HepG2 (cell line): ENCODE results near the gene KIF19. TPM values are rescaled to one million over a fixed set of nuclear protein-coding genes. Genes with fewer than 3 reads are reported as not detected.
A peak's percentile ranks its signal among the peaks of the same experiment; 100 is the strongest.

Experiments
- ATAC-seq: fragments of 200-7000 bp; cut with Tn5 transposase; 3 replicates; pipeline ENCODE4 v1.9.1; 2020; ENCODE audit warnings: mild to moderate bottlenecking, moderate library complexity
- BruUV-seq: library from RNA; stranded (reverse); fragments of 400-500 nt; replicated peaks from 2 replicates; lab custom pipeline; 2021; lab: Mats Ljungman, UMichigan
- CTCF ChIA-PET: fragments of 300-600 bp; formaldehyde crosslinking; extraction: SDS; loops from one replicate; lab custom pipeline; 2021; ENCODE audit warnings: low total read pairs, inconsistent platforms, low intra/inter-chr PET ratio; lab: Yijun Ruan, JAX
- POLR2A ChIA-PET: fragments of 350-600 bp; sonication (Branson Sonifier 250); formaldehyde crosslinking; loops from one replicate; lab custom pipeline; 2020; ENCODE audit warnings: antibody characterized with exemption, inconsistent platforms; lab: Yijun Ruan, JAX
- DNase-seq: peaks from one replicate; pipeline ENCODE4 v3.0.0-alpha.2; 2015; ENCODE audit warnings: low spot score
- FAIRE-seq: peaks from 3 replicates; lab custom pipeline; 2011; peaks lifted over from hg19 to GRCh38; lab: Jason Lieb, UNC
- H2AFZ ChIP-seq: one replicate; pipeline ENCODE4 v1.6.1; 2011; ENCODE audit warnings: low read length, inconsistent platforms
- H3K27ac ChIP-seq: fragments of 300-600 bp; 3 replicates; pipeline ENCODE4 v1.8.0; 2011; ENCODE audit warnings: mixed run types, mild to moderate bottlenecking, mixed read lengths, low read length, inconsistent platforms; ENCODE audit not compliant: insufficient read depth; ENCODE audit errors: extremely low read length
- H3K27me3 ChIP-seq, 2 experiments: fragments of 200-600 bp in 1 of 2; 2 replicates in 1 of 2; 3 replicates in 1 of 2; pipeline versions ENCODE4 v1.6.0 to v1.8.0; 2011; ENCODE audit warnings: low read length in 2 of 2, mild to moderate bottlenecking in 2 of 2, moderate library complexity in 2 of 2, inconsistent platforms in 1 of 2; ENCODE audit not compliant: insufficient read depth in 2 of 2, control insufficient read depth in 1 of 2
- H3K36me3 ChIP-seq, 2 experiments: fragments of 200-600 bp in 1 of 2; replicated peaks in 1 of 2; 2 replicates in 1 of 2; 3 replicates in 1 of 2; pipeline versions ENCODE4 v1.5.1 to v1.8.0; 2011; ENCODE audit warnings: low read length in 2 of 2, inconsistent platforms in 1 of 2; ENCODE audit not compliant: insufficient read depth in 2 of 2, control insufficient read depth in 1 of 2
- H3K4me1 ChIP-seq: 2 replicates; pipeline ENCODE4 v1.5.1; 2012; ENCODE audit warnings: low read length, inconsistent platforms; ENCODE audit not compliant: insufficient read depth
- H3K4me2 ChIP-seq: 2 replicates; pipeline ENCODE4 v1.6.0; 2011; ENCODE audit warnings: low read depth, low read length, inconsistent platforms
- H3K4me3 ChIP-seq, 3 experiments: fragments of 200-600 bp in 1 of 3; sonication (generic), shearing (Covaris generic) in 1 of 3; replicated peaks in 1 of 3; 2 replicates each; pipeline ENCODE4 v1.5.1; 2011 to 2016; ENCODE audit warnings: low read length in 3 of 3, inconsistent platforms in 2 of 3, low read depth in 2 of 3, mild to moderate bottlenecking in 2 of 3, control low read depth in 1 of 3, mixed read lengths in 1 of 3; ENCODE audit not compliant: insufficient read depth in 1 of 3
- H3K79me2 ChIP-seq: one replicate; pipeline ENCODE4 v1.6.1; 2011; ENCODE audit warnings: low read length, inconsistent platforms; ENCODE audit not compliant: insufficient read depth
- H3K9ac ChIP-seq: 2 replicates; pipeline ENCODE4 v1.6.0; 2011; ENCODE audit warnings: mild to moderate bottlenecking, low read depth, low read length, inconsistent platforms; ENCODE audit not compliant: insufficient read depth
- H3K9me3 ChIP-seq: 2 replicates; pipeline ENCODE4 v1.5.1; 2012; ENCODE audit warnings: mild to moderate bottlenecking, low read length
- H4K20me1 ChIP-seq: 2 replicates; pipeline ENCODE4 v1.6.0; 2011; ENCODE audit warnings: inconsistent platforms, mild to moderate bottlenecking, low read length, moderate library complexity; ENCODE audit not compliant: insufficient read depth
- CEBPG ChIP-seq: IDR thresholded peaks from 2 replicates; pipeline ENCODE4 v1.6.1; 2016
- DNMT1 ChIP-seq: sonication (generic); formaldehyde crosslinking; IDR thresholded peaks from 2 replicates; pipeline ENCODE4 v1.5.1; 2020; ENCODE audit warnings: mild to moderate bottlenecking, missing genetic modification reagents
- HHEX ChIP-seq: IDR thresholded peaks from 2 replicates; pipeline ENCODE4 v1.6.1; 2016; ENCODE audit warnings: control low read depth
- MEIS2 ChIP-seq: sonication (generic); formaldehyde crosslinking; IDR thresholded peaks from 2 replicates; pipeline ENCODE4 v1.9.0; 2021; ENCODE audit warnings: mild to moderate bottlenecking, missing genetic modification reagents
- NFE2L2 ChIP-seq: fragments of 150-350 bp; IDR thresholded peaks from 2 replicates; pipeline ENCODE4 v1.6.1; 2014; ENCODE audit warnings: low read length
- PHB2 ChIP-seq: fragments of 450-650 bp; IDR thresholded peaks from 2 replicates; pipeline ENCODE4 v1.6.1; 2018; ENCODE audit not compliant: partially characterized antibody
- RFX1 ChIP-seq: fragments of 450-650 bp; IDR thresholded peaks from 2 replicates; pipeline ENCODE4 v1.6.1; 2017
- SSRP1 ChIP-seq: IDR thresholded peaks from 2 replicates; pipeline ENCODE4 v1.6.1; 2016; ENCODE audit warnings: control low read depth
- TGIF2 ChIP-seq: IDR thresholded peaks from 2 replicates; pipeline ENCODE4 v1.6.1; 2016; ENCODE audit warnings: control low read depth, missing compliant biosample characterization
- ZNF232 ChIP-seq: sonication (generic); formaldehyde crosslinking; IDR thresholded peaks from 2 replicates; pipeline ENCODE4 v1.4.0; 2020; ENCODE audit warnings: missing genetic modification reagents, borderline replicate concordance
- ZNF274 ChIP-seq: sonication (generic); formaldehyde crosslinking; IDR thresholded peaks from 2 replicates; pipeline ENCODE4 v1.5.1; 2020; ENCODE audit warnings: mild to moderate bottlenecking, missing genetic modification reagents
- ZNF354B ChIP-seq: sonication (generic); formaldehyde crosslinking; IDR thresholded peaks from 2 replicates; pipeline ENCODE4 v1.8.0; 2022; ENCODE audit warnings: mild to moderate bottlenecking, missing genetic modification reagents
- ZNF549 ChIP-seq: sonication (generic); formaldehyde crosslinking; IDR thresholded peaks from 2 replicates; pipeline ENCODE4 v1.5.0; 2020; ENCODE audit warnings: missing genetic modification reagents
- WGBS: methylation state at CpG from one replicate; pipeline ENCODE4 v1.1.6; 2017; ENCODE audit warnings: low lambda C conversion rate; 5-methylcytosine and 5-hydroxymethylcytosine counted together
- in situ Hi-C: cut with HindIII; loops from 2 replicates; pipeline ENCODE4 v1.10.0; 2017; ENCODE audit warnings: low pct_unique_long_range_greater_than_20kb; ENCODE audit not compliant: extremely low pct_ligation_motif_present
- intact Hi-C: fragments of 100-400 bp; cut with micrococcal nuclease; formaldehyde crosslinking; loops from one replicate; pipeline ENCODE4 v1.10.0; 2022; ENCODE audit not compliant: unreplicated experiment
- polyA plus RNA-seq, 8 experiments: library from polyadenylated mRNA; depleted of rRNA in 3 of 8; stranded (reverse) in 7 of 8; unstranded in 1 of 8; fragments of >200 nt; fragmentation: Illumina TruSeq in 4 of 8; extraction: Trizol in 4 of 8; gene quantifications; 2 replicates each; pipeline versions ENCODE4 v1.2.1 to v1.2.3, GENCODE V29; 2011 to 2016; ENCODE audit warnings: low read depth in 4 of 8, missing spikeins in 1 of 8, mixed read lengths in 1 of 8; ENCODE audit not compliant: insufficient read depth in 1 of 8
- total RNA-seq, 5 experiments: library from RNA; depleted of rRNA; stranded (reverse); fragments of >200 nt; fragmentation: Illumina TruSeq; extraction: Trizol; gene quantifications; 2 replicates each; pipeline ENCODE4 v1.2.3, GENCODE V29; 2016; ENCODE audit warnings: low read depth in 1 of 5
- TF ChIP-seq, protein P1 (sequence below): sonication (generic); formaldehyde crosslinking; IDR thresholded peaks from 2 replicates; pipeline ENCODE4 v1.4.0; 2020; ENCODE audit warnings: missing genetic modification reagents
- TF ChIP-seq, protein P2 (sequence below): sonication (generic); formaldehyde crosslinking; IDR thresholded peaks from 2 replicates; pipeline ENCODE4 v1.5.0; 2020; ENCODE audit warnings: mild to moderate bottlenecking, missing genetic modification reagents, moderate library complexity
- TF ChIP-seq, protein P3 (sequence below): sonication (generic); formaldehyde crosslinking; IDR thresholded peaks from 2 replicates; pipeline ENCODE4 v1.4.0; 2020; ENCODE audit warnings: missing genetic modification reagents

KIF19 gene
- total and polyA plus RNA-seq, 2 of the 13 experiments (the other 11 are each of a cell fraction or from before 2014, with no cell fraction given) = not detected

DNA sequence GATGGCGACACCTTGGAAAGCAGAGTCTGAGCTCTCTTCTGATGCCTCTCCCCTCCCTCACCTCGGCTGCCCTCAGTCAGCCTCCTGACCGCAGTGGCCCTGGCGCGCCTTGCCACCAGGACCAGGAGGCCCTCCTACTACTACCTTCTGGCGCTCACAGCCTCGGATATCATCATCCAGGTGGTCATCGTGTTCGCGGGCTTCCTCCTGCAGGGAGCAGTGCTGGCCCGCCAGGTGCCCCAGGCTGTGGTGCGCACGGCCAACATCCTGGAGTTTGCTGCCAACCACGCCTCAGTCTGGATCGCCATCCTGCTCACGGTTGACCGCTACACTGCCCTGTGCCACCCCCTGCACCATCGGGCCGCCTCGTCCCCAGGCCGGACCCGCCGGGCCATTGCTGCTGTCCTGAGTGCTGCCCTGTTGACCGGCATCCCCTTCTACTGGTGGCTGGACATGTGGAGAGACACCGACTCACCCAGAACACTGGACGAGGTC is 45.7 kb downstream of the KIF19 start:
- ATAC-seq (no peak), DNase-seq (no peak), FAIRE-seq (no peak)
- Histone ChIP-seq H3K79me2 (no peaks in the 10 kb centered on the region), H3K36me3 (no peaks in the 10 kb centered on the region), H3K4me2 (no peak overlapping the region), H3K4me1 (peaks cover 21% of the 10 kb centered on the region), H3K27ac (no peak overlapping the region), H3K4me3 (no peak overlapping the region), H3K9me3 (no peaks in the 10 kb centered on the region), H2AFZ (no peak overlapping the region), H4K20me1 (no peaks in the 10 kb centered on the region), H3K9ac (no peak overlapping the region), H3K27me3 (peaks cover 1 to 28% of the 10 kb centered on the region in 2 experiments; a peak in 4 of 5 replicates)
- no peak for TF ChIP-seq MEIS2
- no peak for TF ChIP-seq CEBPG (CRISPR knock-in tag)
- peak; percentile 52; the same call in 1 of the 2 replicates for TF ChIP-seq DNMT1 (CRISPR knock-in tag)
- TF ChIP-seq, protein P1, sequence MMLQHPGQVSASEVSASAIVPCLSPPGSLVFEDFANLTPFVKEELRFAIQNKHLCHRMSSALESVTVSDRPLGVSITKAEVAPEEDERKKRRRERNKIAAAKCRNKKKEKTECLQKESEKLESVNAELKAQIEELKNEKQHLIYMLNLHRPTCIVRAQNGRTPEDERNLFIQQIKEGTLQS = no peak
- no peak for TF ChIP-seq ZNF232 (CRISPR knock-in tag)
- no peak for TF ChIP-seq HHEX (CRISPR knock-in tag)
- no peak for TF ChIP-seq TGIF2 (CRISPR knock-in tag)
- intact Hi-C loops = no loop called here
- 71% methylated on average over 15 of the region's 26 CpGs for WGBS
- in situ Hi-C loops = no loop called here
- no TSS peak for BruUV-seq
- POLR2A ChIA-PET = no interaction called here
- CTCF ChIA-PET = no interaction called here

DNA sequence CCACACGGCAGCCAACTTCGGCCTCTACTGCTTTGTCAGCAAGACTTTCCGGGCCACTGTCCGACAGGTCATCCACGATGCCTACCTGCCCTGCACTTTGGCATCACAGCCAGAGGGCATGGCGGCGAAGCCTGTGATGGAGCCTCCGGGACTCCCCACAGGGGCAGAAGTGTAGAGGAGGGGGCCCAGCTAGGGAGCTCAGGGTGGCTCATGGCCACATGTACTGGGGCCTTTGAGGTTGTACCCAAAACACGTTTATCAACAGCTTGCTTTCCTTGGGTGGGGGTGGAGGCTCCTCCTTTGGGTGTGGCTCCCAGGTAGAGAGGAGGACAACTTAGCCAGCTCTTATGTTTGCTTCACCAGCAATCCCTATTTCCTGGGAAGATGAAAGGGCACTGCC is 46.4 kb downstream of the KIF19 start:
- Histone ChIP-seq H4K20me1 (no peaks in the 10 kb centered on the region), H3K79me2 (no peaks in the 10 kb centered on the region), H3K9ac (no peak overlapping the region), H3K4me2 (no peak overlapping the region), H3K9me3 (no peaks in the 10 kb centered on the region), H3K36me3 (no peaks in the 10 kb centered on the region), H3K4me1 (peaks cover 21% of the 10 kb centered on the region), H2AFZ (no peak overlapping the region), H3K4me3 (no peak overlapping the region), H3K27ac (no peak overlapping the region), H3K27me3 (peaks cover 1 to 32% of the 10 kb centered on the region in 2 experiments; a peak in 4 of 5 replicates)
- in situ Hi-C loops = no loop called here
- FAIRE-seq (no peak), ATAC-seq (no peak), DNase-seq (no peak)
- POLR2A ChIA-PET = no interaction called here
- CTCF ChIA-PET = no interaction called here
- intact Hi-C loops = no loop called here
- WGBS = 91% methylated on average over 6 of the region's 9 CpGs
- BruUV-seq = no TSS peak
- TF ChIP-seq ZNF354B (CRISPR knock-in tag) (no peak), RFX1 (no peak), ZNF274 (no peak), PHB2 (no peak), NFE2L2 (no peak), ZNF549 (CRISPR knock-in tag) (no peak), SSRP1 (CRISPR knock-in tag) (no peak)
- TF ChIP-seq, protein P2, sequence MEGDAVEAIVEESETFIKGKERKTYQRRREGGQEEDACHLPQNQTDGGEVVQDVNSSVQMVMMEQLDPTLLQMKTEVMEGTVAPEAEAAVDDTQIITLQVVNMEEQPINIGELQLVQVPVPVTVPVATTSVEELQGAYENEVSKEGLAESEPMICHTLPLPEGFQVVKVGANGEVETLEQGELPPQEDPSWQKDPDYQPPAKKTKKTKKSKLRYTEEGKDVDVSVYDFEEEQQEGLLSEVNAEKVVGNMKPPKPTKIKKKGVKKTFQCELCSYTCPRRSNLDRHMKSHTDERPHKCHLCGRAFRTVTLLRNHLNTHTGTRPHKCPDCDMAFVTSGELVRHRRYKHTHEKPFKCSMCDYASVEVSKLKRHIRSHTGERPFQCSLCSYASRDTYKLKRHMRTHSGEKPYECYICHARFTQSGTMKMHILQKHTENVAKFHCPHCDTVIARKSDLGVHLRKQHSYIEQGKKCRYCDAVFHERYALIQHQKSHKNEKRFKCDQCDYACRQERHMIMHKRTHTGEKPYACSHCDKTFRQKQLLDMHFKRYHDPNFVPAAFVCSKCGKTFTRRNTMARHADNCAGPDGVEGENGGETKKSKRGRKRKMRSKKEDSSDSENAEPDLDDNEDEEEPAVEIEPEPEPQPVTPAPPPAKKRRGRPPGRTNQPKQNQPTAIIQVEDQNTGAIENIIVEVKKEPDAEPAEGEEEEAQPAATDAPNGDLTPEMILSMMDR (CRISPR knock-in tag) = no peak
- TF ChIP-seq, protein P3, sequence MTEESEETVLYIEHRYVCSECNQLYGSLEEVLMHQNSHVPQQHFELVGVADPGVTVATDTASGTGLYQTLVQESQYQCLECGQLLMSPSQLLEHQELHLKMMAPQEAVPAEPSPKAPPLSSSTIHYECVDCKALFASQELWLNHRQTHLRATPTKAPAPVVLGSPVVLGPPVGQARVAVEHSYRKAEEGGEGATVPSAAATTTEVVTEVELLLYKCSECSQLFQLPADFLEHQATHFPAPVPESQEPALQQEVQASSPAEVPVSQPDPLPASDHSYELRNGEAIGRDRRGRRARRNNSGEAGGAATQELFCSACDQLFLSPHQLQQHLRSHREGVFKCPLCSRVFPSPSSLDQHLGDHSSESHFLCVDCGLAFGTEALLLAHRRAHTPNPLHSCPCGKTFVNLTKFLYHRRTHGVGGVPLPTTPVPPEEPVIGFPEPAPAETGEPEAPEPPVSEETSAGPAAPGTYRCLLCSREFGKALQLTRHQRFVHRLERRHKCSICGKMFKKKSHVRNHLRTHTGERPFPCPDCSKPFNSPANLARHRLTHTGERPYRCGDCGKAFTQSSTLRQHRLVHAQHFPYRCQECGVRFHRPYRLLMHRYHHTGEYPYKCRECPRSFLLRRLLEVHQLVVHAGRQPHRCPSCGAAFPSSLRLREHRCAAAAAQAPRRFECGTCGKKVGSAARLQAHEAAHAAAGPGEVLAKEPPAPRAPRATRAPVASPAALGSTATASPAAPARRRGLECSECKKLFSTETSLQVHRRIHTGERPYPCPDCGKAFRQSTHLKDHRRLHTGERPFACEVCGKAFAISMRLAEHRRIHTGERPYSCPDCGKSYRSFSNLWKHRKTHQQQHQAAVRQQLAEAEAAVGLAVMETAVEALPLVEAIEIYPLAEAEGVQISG (CRISPR knock-in tag) = no peak
